HG03442 (cell line): ENCODE measurements around the gene PIP5K1B.
A peak's percentile ranks its signal among the peaks of the same experiment; 100 is the strongest.

Experiments
- ATAC-seq: cut with Tn5 transposase; IDR thresholded peaks from one replicate; pipeline ENCODE4 v1.9.1; 2021; ENCODE audit warnings: mild to moderate bottlenecking, moderate library complexity; ENCODE audit not compliant: unreplicated experiment

The PIP5K1B gene

GRCh38 chr9:69016191-69017096 lies 311.4 kb downstream of the PIP5K1B start:
- no peak for ATAC-seq

- ATAC-seq = no peak
Observed at GRCh38 chr9:69018737-69019136, 313.7 kb downstream of the PIP5K1B start.

- ATAC-seq = no peak
Observed at GRCh38 chr9:69019808-69020207, 314.8 kb downstream of the PIP5K1B start.

GRCh38 chr9:69020301-69021145 lies 315.5 kb downstream of the PIP5K1B start:
- no peak for ATAC-seq

- ATAC-seq = no peak
Observed at GRCh38 chr9:69023650-69024049, 318.6 kb downstream of the PIP5K1B start.

GRCh38 chr9:69027355-69028097 lies 322.5 kb downstream of the PIP5K1B start:
- ATAC-seq = peak; percentile 72

GRCh38 chr9:69028754-69029153 lies 323.7 kb downstream of the PIP5K1B start:
- ATAC-seq = no peak

- ATAC-seq = no peak
Observed at GRCh38 chr9:69029535-69029934, 324.5 kb downstream of the PIP5K1B start.

- ATAC-seq = no peak
Observed at GRCh38 chr9:69030851-69031645, 326.0 kb downstream of the PIP5K1B start.

GRCh38 chr9:69034071-69034470 lies 329.0 kb downstream of the PIP5K1B start:
- ATAC-seq = no peak

- ATAC-seq = peak; percentile 91
Observed at GRCh38 chr9:69035438-69036308, 330.6 kb downstream of the PIP5K1B start, which contains the start of gene FXN. Gene FXN (plus strand): TSS chr9:69035752. CDS start chr9:69035783, 31 bp downstream.

GRCh38 chr9:69036309-69036708 lies 331.3 kb downstream of the PIP5K1B start:
- peak; percentile 25 for ATAC-seq

GRCh38 chr9:69036799-69037198 lies 331.8 kb downstream of the PIP5K1B start:
- ATAC-seq = no peak

GRCh38 chr9:69040646-69041045 lies 335.6 kb downstream of the PIP5K1B start:
- ATAC-seq = no peak

GRCh38 chr9:69044240-69045219 lies 339.5 kb downstream of the PIP5K1B start:
- ATAC-seq = no peak

GRCh38 chr9:69045821-69046220 lies 340.8 kb downstream of the PIP5K1B start:
- ATAC-seq = no peak

- no peak for ATAC-seq
Observed at GRCh38 chr9:69046723-69047122, 341.7 kb downstream of the PIP5K1B start.

- no peak for ATAC-seq
Observed at GRCh38 chr9:69047371-69047770, 342.3 kb downstream of the PIP5K1B start.
